NCI-H1092 treated with DMSO at 0.1 percent for 48 hours (cell line): ENCODE results near the gene JMJD8.

Experiments used
- DNase-seq: peaks from one replicate; lab custom pipeline; 2025; lab: John Stamatoyannopoulos, UW

Gene JMJD8

GRCh38 chr16:684071-684794, at the start of gene JMJD8:
Gene JMJD8, minus strand, starts transcription at chr16:684334. Its CDS starts 15 bp downstream, at chr16:684319.
- DNase-seq = peak; percentile 96

DNA sequence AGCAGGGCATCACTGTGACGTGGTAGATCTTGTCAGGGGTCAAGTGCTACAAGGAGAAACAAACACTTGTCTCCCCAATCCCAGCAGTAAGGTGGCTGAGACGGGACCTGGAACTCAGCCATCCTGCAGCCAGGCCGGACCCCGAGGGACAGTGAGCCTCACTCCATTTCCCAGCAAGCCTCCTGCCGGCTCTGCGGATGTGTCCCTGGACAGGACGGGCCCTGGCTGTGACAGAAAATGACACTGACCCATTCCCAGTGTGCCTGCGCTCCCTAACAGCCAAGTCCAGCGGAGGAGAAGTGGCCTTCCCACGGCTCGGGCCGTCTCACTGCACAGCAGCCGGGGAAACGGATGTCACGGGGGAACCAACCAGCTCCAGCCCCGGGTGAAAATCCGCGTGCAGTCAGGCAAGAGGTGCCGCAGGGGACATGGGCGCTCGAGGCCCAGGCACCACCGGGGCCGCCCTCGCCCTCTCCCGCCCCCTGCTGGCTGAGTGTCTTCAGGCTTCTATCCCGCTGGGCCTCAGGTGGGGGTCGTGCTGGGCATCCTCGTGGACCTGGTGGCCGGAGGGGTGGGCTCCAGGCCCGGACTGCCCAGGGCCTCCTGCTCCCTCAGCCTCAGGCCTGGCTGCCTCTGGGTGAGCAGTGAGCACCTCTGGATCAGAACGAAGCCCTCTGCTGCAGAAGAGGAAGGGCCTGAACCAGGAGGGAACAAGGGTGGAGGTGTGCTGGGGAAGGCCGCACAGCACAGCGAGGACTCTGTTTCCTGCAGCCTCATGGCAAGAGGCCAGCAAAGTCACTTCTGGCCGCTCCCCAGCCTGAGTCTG, 49.5 kb upstream of the JMJD8 start:
- no peak for DNase-seq

GRCh38 chr16:732936-733335, 48.8 kb upstream of the JMJD8 start:
- DNase-seq = no peak

DNA sequence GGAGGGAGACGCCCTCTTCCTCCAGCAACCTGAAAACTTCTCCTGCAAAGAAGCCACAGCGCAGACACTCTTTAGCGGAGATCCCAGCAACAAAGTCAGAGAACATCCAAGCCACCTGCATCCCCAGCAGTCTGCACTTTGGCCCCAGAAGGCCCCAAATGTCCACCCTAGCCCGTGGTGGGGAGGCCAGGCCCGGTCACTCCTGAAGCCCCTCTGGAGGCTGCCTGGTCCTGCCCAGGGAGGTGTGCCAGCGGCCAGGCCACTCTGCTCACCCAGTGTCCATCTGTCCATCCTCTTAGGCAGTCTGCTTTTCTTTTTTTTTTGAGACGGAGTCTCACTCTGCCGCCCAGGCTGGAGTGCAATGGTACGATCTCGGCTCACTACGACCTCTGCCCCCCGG, 48.2 kb upstream of the JMJD8 start:
- no peak for DNase-seq

GRCh38 chr16:730666-731509, 46.8 kb upstream of the JMJD8 start:
- DNase-seq = no peak

- DNase-seq = no peak
Observed at GRCh38 chr16:729768-730665, 45.9 kb upstream of the JMJD8 start.

DNA sequence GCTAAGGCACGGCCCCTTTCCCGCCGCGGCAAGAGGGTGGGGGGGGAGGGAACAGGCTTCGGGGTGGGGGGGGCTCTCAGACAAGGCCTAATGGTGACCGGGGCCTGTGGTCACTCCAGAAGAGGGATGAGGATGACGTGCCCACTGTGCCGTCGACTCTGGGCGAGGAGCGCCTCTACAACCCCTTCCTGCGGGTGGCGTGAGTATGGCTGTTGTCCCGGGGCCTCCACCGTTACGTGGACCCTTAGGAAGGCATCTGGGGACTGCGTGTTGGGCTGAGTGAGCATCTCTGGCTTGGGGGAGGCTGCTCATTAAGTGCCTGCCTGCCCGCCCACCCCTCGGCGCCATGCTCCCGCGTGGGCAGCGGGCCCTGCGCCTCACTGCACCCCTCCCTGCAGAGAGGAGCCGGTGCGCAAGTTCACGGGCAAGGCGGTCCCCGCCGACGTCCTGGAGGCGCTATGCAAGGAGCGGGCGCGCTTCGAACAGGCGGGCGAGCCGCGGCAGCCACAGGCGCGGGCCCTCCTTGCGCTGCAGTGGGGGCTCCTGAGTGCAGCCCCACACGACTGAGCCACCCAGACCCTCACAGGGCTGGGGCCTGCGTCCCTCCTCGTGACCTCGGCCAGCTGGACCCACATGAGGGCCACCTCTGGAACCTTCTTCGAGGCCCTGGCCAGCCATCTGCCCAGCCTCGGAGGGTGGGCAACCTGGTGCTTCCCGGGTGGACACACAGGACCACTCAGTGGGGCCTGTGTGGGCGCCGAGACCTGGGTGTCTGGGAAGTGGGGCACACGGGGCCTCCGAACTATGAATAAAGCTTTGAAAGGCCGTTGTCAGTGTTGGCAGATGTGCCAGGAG, 45.0 kb upstream of the JMJD8 start:
- no peak for DNase-seq

- no peak for DNase-seq
Observed at GRCh38 chr16:728131-728889, 44.2 kb upstream of the JMJD8 start.

GRCh38 chr16:727291-727977, 43.3 kb upstream of the JMJD8 start:
- DNase-seq = no peak

GRCh38 chr16:726438-727290, 42.5 kb upstream of the JMJD8 start, which contains the start of the genes CCDC78 and HAGHL:
Gene CCDC78, minus strand, starts transcription at chr16:726443. Its CDS starts 76 bp downstream, at chr16:726367.
Gene HAGHL, plus strand, starts transcription at chr16:727106. Its CDS starts 404 bp downstream, at chr16:727510.
- no peak for DNase-seq

DNA sequence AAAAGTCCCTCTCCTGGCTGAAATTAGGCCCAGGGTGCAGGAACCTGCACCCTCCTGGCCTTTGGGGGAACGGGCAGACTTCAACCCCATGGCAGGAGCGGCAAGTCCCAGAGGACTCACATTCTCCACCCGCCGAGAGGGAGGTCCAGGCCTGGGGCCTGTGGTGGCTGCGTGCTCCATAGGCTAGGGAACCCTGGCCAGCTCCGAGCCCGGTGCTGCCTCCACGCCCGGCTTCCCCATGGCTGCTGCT, 42.0 kb upstream of the JMJD8 start:
- no peak for DNase-seq

GRCh38 chr16:725463-726187, 41.5 kb upstream of the JMJD8 start:
- DNase-seq = no peak

- DNase-seq = no peak
Observed at GRCh38 chr16:725041-725376, 40.9 kb upstream of the JMJD8 start.

- no peak for DNase-seq
Observed at GRCh38 chr16:724188-725040, 40.3 kb upstream of the JMJD8 start.

- DNase-seq = no peak
Observed at GRCh38 chr16:723695-724094, 39.6 kb upstream of the JMJD8 start.

DNA sequence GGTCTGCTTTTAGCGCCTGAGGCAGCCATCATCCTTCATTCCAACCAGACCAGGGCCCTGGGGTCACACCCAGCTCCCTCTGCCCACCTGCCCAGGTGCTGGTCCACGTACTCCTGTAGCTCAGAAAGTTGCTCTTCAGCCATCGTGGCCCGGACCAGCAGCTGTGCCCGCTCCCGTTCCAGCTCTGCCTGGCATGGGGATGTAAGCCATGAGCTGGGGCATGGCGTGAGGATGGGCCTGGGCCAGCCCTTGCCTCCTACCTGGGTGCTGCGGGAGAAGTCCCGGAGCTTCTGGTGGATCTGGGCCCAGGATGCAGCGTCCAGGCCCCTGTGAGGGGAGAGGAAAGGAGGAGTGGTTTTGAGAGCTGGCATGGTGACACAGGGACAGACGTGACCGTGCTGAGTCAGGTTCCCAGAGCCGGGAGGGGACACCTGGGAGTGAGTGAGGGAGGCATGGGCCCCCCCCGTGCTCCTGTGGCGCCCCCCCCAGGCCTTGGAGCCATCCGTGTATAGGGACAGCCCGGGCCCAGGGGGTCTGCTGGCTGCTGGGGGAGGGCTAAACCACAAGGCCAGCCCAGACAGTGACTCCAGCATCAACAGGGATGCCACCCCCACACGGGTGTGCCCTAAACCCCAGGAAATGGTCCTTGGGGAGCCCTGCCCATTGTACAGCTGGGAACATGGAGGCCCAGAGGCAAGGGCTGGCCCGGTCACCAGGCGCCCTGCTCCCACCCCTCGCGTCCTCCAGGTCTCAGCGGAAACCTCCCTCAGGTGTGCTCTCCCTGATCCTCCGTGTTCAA, 38.9 kb upstream of the JMJD8 start:
- DNase-seq = no peak
